ENCODE measurements around the gene TXNIP. TPM values are rescaled to one million over a fixed set of nuclear protein-coding genes. Genes with fewer than 3 reads are reported as not detected.
"Not testable (repeated sequence)": the region's sequence is repeated elsewhere in the genome, so short reads cannot be mapped to it uniquely, and the experiment has no call there.

Gene TXNIP
- total and polyA plus RNA-seq, 2 experiments from 2014 or later, result 75.3 to 160 TPM

- H2AFZ ChIP-seq, result no peak overlapping the region
- H3K36me3 ChIP-seq (replicated peaks; ENCODE audit: insufficient read depth, low read depth), result no peaks in the 10 kb centered on the region
- no peak overlapping the region for H3K4me2 ChIP-seq
- H3K79me2 ChIP-seq, result no peaks in the 10 kb centered on the region
- TF ChIP-seq, protein P1, sequence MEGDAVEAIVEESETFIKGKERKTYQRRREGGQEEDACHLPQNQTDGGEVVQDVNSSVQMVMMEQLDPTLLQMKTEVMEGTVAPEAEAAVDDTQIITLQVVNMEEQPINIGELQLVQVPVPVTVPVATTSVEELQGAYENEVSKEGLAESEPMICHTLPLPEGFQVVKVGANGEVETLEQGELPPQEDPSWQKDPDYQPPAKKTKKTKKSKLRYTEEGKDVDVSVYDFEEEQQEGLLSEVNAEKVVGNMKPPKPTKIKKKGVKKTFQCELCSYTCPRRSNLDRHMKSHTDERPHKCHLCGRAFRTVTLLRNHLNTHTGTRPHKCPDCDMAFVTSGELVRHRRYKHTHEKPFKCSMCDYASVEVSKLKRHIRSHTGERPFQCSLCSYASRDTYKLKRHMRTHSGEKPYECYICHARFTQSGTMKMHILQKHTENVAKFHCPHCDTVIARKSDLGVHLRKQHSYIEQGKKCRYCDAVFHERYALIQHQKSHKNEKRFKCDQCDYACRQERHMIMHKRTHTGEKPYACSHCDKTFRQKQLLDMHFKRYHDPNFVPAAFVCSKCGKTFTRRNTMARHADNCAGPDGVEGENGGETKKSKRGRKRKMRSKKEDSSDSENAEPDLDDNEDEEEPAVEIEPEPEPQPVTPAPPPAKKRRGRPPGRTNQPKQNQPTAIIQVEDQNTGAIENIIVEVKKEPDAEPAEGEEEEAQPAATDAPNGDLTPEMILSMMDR (IDR thresholded peaks at IDR 0.05; ENCODE audit: poor library complexity), result no peak
- no peak for TF ChIP-seq EZH2 (IDR thresholded peaks at IDR 0.05; ENCODE audit: borderline replicate concordance)
- TF ChIP-seq EZH2phosphoT487 (IDR thresholded peaks at IDR 0.05; ENCODE audit: low read depth, severe bottlenecking, unreplicated experiment), result no peak
- H3K27ac ChIP-seq, result no peak overlapping the region
- no peaks in the 10 kb centered on the region for H4K20me1 ChIP-seq (ENCODE audit: insufficient read depth, poor library complexity, severe bottlenecking)
- H3K9me2 ChIP-seq (replicated peaks; ENCODE audit: insufficient read depth), result no peaks in the 10 kb centered on the region
- no peaks in the 10 kb centered on the region for H3K9me3 ChIP-seq (ENCODE audit: low read depth)
- no peaks in the 10 kb centered on the region for H3K4me1 ChIP-seq (ENCODE audit: insufficient read depth)
- peaks cover 5% of the 10 kb centered on the region for H3K27me3 ChIP-seq
- DNase-seq (ENCODE audit: low spot score), result no peak
- no peak overlapping the region for H3K4me3 ChIP-seq
Observed at GRCh38 chr1:146029117-146029516, 32.7 kb upstream of the TXNIP start.

DNA sequence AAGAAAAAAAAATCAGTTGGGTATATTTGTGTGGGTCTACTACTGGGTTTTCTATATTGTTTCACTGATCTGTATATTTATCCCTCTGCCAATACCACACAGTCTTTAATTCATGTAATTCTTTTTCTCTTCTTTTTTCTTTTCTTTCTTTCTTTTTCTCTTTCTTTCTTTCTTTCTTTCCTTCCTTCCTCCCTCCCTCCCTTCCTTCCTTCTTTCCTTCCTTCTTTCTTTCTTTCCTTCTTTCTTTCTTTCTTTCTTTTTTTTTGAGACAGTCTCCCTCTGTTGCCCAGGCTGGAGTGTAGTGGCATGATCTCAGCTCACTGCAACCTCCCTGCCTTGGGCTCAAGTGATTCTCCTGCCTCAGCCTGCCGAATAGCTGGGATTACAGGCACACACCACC, 30.3 kb upstream of the TXNIP start:
- H3K27me3 ChIP-seq; DNase-seq (ENCODE audit: low spot score); H3K36me3 ChIP-seq (replicated peaks; ENCODE audit: insufficient read depth, low read depth); H3K4me3 ChIP-seq; H3K9me2 ChIP-seq (replicated peaks; ENCODE audit: insufficient read depth); H3K27ac ChIP-seq; H3K79me2 ChIP-seq; H3K9me3 ChIP-seq (ENCODE audit: low read depth); H4K20me1 ChIP-seq (ENCODE audit: insufficient read depth, poor library complexity, severe bottlenecking); H3K4me2 ChIP-seq; H3K4me1 ChIP-seq (ENCODE audit: insufficient read depth); H2AFZ ChIP-seq: not testable (repeated sequence)
- WGBS (ENCODE audit: low lambda C conversion rate, missing lambda C conversion rate), result 82% methylated on average over 1 of the region's 1 CpG

DNA sequence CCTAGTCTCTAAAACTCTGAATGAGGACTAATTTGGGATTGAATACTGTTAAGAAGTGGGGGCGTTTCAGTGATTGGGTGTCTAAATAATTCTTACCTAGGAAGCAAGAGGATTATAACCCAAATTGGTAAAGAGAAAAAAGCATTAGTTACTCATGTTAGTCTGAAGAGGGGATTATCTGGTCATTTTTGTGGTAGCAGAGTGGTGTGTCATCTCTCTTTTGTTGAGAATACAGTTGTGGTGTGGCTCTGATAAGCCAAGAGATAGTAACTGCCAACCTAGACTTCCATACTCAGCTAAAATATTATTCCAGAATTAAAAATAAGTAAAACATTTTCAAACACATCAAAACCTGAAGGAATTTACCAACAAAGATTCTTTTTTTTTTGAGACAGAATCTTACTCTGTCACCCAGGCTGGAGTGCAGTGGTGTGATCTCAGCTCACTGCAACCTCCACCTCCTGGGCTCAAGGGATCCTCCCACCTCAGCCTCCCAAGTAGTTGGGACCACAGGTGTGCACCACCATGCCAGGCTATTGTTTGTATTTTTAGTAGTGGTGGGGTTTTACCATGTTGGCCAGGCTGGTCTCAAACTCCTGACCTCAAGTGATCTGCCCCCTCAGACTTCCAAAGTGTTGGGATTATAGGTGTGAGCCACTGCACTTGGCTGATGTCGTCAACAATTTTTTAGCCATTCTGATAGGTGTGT, 29.6 kb upstream of the TXNIP start:
- peaks cover 15% of the 10 kb centered on the region for H3K27me3 ChIP-seq
- not testable (repeated sequence) for H3K9me3 ChIP-seq (ENCODE audit: low read depth); H3K4me1 ChIP-seq (ENCODE audit: insufficient read depth); H2AFZ ChIP-seq; H4K20me1 ChIP-seq (ENCODE audit: insufficient read depth, poor library complexity, severe bottlenecking); H3K4me3 ChIP-seq; H3K36me3 ChIP-seq (replicated peaks; ENCODE audit: insufficient read depth, low read depth); H3K4me2 ChIP-seq; DNase-seq (ENCODE audit: low spot score); H3K27ac ChIP-seq; H3K79me2 ChIP-seq; H3K9me2 ChIP-seq (replicated peaks; ENCODE audit: insufficient read depth)
- whole genome bisulfite sequencing (ENCODE audit: low lambda C conversion rate, missing lambda C conversion rate), result 81% methylated on average over 2 of the region's 2 CpGs

- H3K9me2 ChIP-seq (replicated peaks; ENCODE audit: insufficient read depth), result no peaks in the 10 kb centered on the region
- TF ChIP-seq, protein P1 (IDR thresholded peaks at IDR 0.05; ENCODE audit: poor library complexity), result no peak
- TF ChIP-seq EZH2 (IDR thresholded peaks at IDR 0.05; ENCODE audit: borderline replicate concordance) (no peak), EZH2phosphoT487 (IDR thresholded peaks at IDR 0.05; ENCODE audit: low read depth, severe bottlenecking, unreplicated experiment) (no peak)
Observed at GRCh38 chr1:146022403-146023127, 26.2 kb upstream of the TXNIP start.

More at GRCh38 chr1:146022403-146023127, 26.2 kb upstream of the TXNIP start:
- Histone ChIP-seq H3K4me2 (no peak overlapping the region), H3K79me2 (no peaks in the 10 kb centered on the region), H3K27ac (no peak overlapping the region), H3K4me1 (ENCODE audit: insufficient read depth) (no peaks in the 10 kb centered on the region), H3K27me3 (peaks cover 49% of the 10 kb centered on the region), H2AFZ (no peak overlapping the region), H3K4me3 (no peak overlapping the region), H4K20me1 (ENCODE audit: insufficient read depth, poor library complexity, severe bottlenecking) (no peaks in the 10 kb centered on the region), H3K9me3 (ENCODE audit: low read depth) (no peaks in the 10 kb centered on the region), H3K36me3 (replicated peaks; ENCODE audit: insufficient read depth, low read depth) (no peaks in the 10 kb centered on the region)
- WGBS (ENCODE audit: low lambda C conversion rate, missing lambda C conversion rate), result 83% methylated on average over 7 of the region's 7 CpGs
- no peak for DNase-seq (ENCODE audit: low spot score)

All from hepatocyte (in vitro differentiated cells).